Activated T-helper 1 cell treated with anti-CD3 and anti-CD28 coated beads, Interleukin-12 subunit alpha, Interleukin-12 subunit beta, Interleukin-2, Interleukin-4 antibody, amounts not matched to agents 30 ng/mL and 10 ng/mL and 1 ng/mL, durations not matched to agents 14 hours and 24 hours and 36 hours (primary cell): ENCODE measurements around the gene RABL2B. TPM values are rescaled to one million over a fixed set of nuclear protein-coding genes. Genes with fewer than 3 reads are reported as not detected.
"Not testable (repeated sequence)": the region's sequence is repeated elsewhere in the genome, so short reads cannot be mapped to it uniquely, and the experiment has no call there.

ENCODE experiments used
- DNase-seq: peaks from one replicate; pipeline ENCODE4 v3.0.0; 2021; ENCODE audit warnings: low spot score
- H3K27ac Mint-ChIP-seq: one replicate; pipeline ENCODE4 v1.8.0; 2021; ENCODE audit warnings: mild to moderate bottlenecking, mixed read lengths
- H3K27me3 Mint-ChIP-seq: one replicate; pipeline ENCODE4 v1.8.0; 2022; ENCODE audit warnings: mild to moderate bottlenecking, moderate library complexity, mixed read lengths; ENCODE audit not compliant: insufficient read depth
- H3K36me3 Mint-ChIP-seq: one replicate; pipeline ENCODE4 v1.8.0; 2021; ENCODE audit warnings: low read depth, mixed read lengths
- H3K4me1 Mint-ChIP-seq: one replicate; pipeline ENCODE4 v1.8.0; 2021; ENCODE audit warnings: low read depth, mixed read lengths
- H3K4me3 Mint-ChIP-seq: one replicate; pipeline ENCODE4 v1.8.0; 2021; ENCODE audit warnings: mild to moderate bottlenecking, moderate library complexity, mixed read lengths
- H3K9me3 Mint-ChIP-seq: one replicate; pipeline ENCODE4 v1.8.0; 2021; ENCODE audit warnings: mixed read lengths
- intact Hi-C: fragments of 100-400 bp; cut with micrococcal nuclease; formaldehyde crosslinking; loops from one replicate; pipeline ENCODE4 v1.15.1; 2024
- total RNA-seq: library from RNA; stranded (reverse); gene quantifications from 2 replicates; pipeline ENCODE4 v1.2.3, GENCODE V29; 2022

The RABL2B gene
- 30.7 and 41.3 TPM in 2 replicates for total RNA-seq

GRCh38 chr22:50783033-50783879 is at the start of gene RABL2B:
Gene RABL2B, minus strand, starts transcription at chr22:50783636. Its CDS starts 1,342 bp downstream, at chr22:50782294.
- H3K27ac Mint-ChIP-seq, H3K36me3 Mint-ChIP-seq, H3K9me3 Mint-ChIP-seq, H3K27me3 Mint-ChIP-seq, intact Hi-C loops, H3K4me1 Mint-ChIP-seq: not testable (repeated sequence)
- peak within 1 kb of the TSS; percentile 87 for H3K4me3 Mint-ChIP-seq
- DNase-seq = peak; percentile 88

DNA sequence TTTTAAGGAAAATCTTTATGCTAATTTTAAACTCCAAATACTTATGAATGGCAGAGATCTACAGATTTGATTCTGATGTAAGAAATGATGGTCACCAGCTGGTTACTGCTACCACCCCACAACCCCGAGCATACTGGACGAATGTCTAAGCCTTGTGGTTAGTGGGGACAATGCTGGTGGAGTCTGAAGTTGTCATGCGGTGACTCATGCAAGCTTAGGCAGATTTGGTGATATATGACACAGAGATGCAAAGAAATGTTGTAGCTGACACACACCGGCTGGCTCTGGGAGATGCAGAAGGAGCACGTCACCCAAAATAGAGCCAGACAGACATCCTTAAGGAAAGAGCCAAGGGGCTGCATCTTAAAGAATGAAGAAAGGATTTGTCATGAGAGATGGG is 3.5 kb upstream of the RABL2B start:
- H3K4me3 Mint-ChIP-seq, H3K9me3 Mint-ChIP-seq, DNase-seq, H3K36me3 Mint-ChIP-seq, H3K27ac Mint-ChIP-seq, H3K4me1 Mint-ChIP-seq, intact Hi-C loops, H3K27me3 Mint-ChIP-seq: not testable (repeated sequence)

DNA sequence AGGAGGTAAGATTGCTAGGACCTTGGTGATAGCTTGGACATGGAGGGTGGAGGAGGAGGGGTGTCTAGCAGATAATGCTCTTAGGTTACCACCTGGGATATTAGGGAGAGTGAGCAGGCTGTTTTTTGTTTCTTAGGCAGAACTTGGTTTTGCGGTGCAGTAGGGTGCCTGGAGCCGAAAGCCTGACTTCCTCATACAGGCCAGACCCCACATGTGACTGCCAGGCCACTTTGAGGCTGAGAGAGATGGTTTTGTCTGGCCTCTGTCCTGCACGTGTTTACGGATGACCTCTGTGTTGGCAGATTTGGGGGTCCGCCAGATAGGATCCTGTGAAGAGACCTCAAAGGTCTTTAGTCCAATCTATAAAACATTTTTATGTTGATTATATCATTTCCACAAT is 1.9 kb upstream of the RABL2B start:
- H3K4me1 Mint-ChIP-seq, H3K9me3 Mint-ChIP-seq, intact Hi-C loops, H3K27ac Mint-ChIP-seq, H3K36me3 Mint-ChIP-seq, DNase-seq, H3K27me3 Mint-ChIP-seq: not testable (repeated sequence)
- peak overlapping the region; percentile 39 for H3K4me3 Mint-ChIP-seq

- DNase-seq, H3K27ac Mint-ChIP-seq, H3K4me1 Mint-ChIP-seq, intact Hi-C loops, H3K27me3 Mint-ChIP-seq, H3K9me3 Mint-ChIP-seq, H3K36me3 Mint-ChIP-seq: not testable (repeated sequence)
- peak overlapping the region; percentile 87 for H3K4me3 Mint-ChIP-seq
These were observed 442 bp upstream of the RABL2B start for GRCh38 chr22:50783880-50784276.

DNA sequence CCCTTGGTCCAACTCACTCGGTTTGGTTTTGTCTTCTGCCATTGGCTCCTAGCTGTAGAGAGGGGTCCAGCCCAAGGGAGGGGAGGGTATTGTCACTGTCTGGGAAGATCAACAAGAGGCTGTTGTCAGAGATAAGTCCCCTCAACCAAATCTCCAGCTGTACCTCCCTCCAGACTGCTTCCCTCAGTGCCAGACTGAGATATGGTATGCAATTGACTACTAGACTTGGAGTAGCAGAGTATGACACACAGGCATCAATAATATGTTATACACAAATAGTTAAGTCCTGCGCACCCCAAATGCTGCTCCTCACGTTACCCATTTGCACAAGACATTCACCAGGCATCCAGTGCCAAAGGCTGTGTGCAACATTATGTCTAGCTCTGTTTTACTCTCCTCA is 1.2 kb downstream of the RABL2B start:
- H3K4me1 Mint-ChIP-seq, H3K9me3 Mint-ChIP-seq, DNase-seq, H3K27me3 Mint-ChIP-seq, intact Hi-C loops, H3K27ac Mint-ChIP-seq, H3K36me3 Mint-ChIP-seq: not testable (repeated sequence)
- peak overlapping the region; percentile 58 for H3K4me3 Mint-ChIP-seq

- DNase-seq, H3K27me3 Mint-ChIP-seq, intact Hi-C loops, H3K9me3 Mint-ChIP-seq, H3K36me3 Mint-ChIP-seq, H3K4me3 Mint-ChIP-seq, H3K27ac Mint-ChIP-seq, H3K4me1 Mint-ChIP-seq: not testable (repeated sequence)
These were observed 3.2 kb downstream of the RABL2B start for GRCh38 chr22:50780244-50780643.

GRCh38 chr22:50777631-50778030 is 5.8 kb downstream of the RABL2B start:
- H3K27ac Mint-ChIP-seq, H3K9me3 Mint-ChIP-seq, intact Hi-C loops, H3K4me1 Mint-ChIP-seq, H3K36me3 Mint-ChIP-seq, H3K27me3 Mint-ChIP-seq, H3K4me3 Mint-ChIP-seq, DNase-seq: not testable (repeated sequence)

- H3K36me3 Mint-ChIP-seq, intact Hi-C loops, H3K4me1 Mint-ChIP-seq, DNase-seq, H3K27me3 Mint-ChIP-seq, H3K27ac Mint-ChIP-seq, H3K4me3 Mint-ChIP-seq, H3K9me3 Mint-ChIP-seq: not testable (repeated sequence)
These were observed 8.3 kb downstream of the RABL2B start for GRCh38 chr22:50775132-50775531.

DNA sequence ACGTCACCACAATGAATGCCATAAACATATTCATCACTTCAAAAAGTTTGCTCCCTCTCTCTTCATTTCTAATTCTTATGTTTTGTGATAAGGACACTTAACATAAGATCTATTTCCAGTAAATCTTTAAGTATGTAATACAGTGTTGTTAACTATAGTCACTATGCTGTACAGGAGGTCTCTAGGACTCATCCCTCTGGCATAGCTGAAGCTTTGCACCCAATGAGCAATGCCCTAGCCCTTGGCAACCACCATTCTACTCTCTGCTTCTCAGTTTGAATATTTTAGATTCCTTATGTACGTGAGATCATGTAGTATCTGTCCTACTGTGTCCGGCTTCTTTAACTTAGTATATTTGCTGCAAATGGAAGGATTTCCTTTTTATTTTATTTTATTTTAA is 19.1 kb downstream of the RABL2B start:
- H3K4me3 Mint-ChIP-seq, H3K27me3 Mint-ChIP-seq, intact Hi-C loops, DNase-seq, H3K27ac Mint-ChIP-seq, H3K36me3 Mint-ChIP-seq, H3K4me1 Mint-ChIP-seq, H3K9me3 Mint-ChIP-seq: not testable (repeated sequence)

DNA sequence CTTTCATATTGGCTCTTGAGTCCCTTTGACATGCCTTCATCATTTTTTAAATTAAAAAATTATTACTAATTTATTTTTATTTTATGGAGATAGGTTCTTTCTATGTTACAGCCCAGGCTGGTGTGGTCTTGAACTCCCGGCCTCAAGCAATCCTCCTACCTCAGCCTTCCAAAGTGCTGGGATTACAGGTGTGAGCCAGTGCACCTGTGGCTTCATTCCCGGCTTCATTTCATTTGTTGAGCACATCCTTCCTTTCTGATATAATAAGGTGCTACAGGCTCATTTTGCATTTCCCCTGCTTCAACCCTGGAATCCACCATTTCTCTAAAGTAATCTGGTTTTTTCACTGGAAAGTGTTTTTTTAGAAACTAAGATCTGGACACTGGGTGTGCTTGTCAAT is 21.6 kb downstream of the RABL2B start:
- H3K4me3 Mint-ChIP-seq, DNase-seq, H3K27ac Mint-ChIP-seq, H3K9me3 Mint-ChIP-seq, intact Hi-C loops, H3K27me3 Mint-ChIP-seq, H3K4me1 Mint-ChIP-seq, H3K36me3 Mint-ChIP-seq: not testable (repeated sequence)

- intact Hi-C loops, H3K36me3 Mint-ChIP-seq, H3K4me3 Mint-ChIP-seq, H3K9me3 Mint-ChIP-seq, H3K27me3 Mint-ChIP-seq, DNase-seq, H3K27ac Mint-ChIP-seq: not testable (repeated sequence)
- H3K4me1 Mint-ChIP-seq = peaks cover 15% of the 10 kb centered on the region
These were observed 23.7 kb downstream of the RABL2B start for GRCh38 chr22:50759597-50760341.

DNA sequence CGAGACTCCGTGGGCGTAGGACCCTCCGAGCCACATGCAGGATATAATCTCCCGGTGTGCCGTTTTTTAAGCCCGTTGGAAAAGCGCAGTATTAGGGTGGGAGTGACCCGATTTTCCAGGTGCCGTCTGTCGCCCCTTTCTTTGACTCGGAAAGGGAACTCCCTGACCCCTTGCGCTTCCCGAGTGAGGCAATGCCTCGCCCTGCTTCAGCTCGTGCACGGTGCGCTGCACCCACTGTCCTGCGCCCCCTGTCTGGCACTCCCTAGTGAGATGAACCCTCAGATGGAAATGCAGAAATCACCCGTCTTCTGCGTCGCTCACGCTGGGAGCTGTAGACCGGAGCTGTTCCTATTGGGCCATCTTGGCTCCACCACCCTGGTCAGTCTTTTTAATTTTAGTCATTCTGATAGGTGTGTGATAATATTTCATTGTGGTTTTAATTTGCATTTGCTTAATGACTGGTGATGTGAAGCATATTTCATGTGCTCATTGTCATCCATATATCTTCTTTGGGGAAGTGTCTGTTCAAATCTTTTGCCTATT is 26.4 kb downstream of the RABL2B start:
- intact Hi-C loops = not testable (repeated sequence)
- H3K4me3 Mint-ChIP-seq = peak overlapping the region; percentile 93

GRCh38 chr22:50756406-50756805 is 27.0 kb downstream of the RABL2B start:
- H3K9me3 Mint-ChIP-seq, DNase-seq, intact Hi-C loops, H3K36me3 Mint-ChIP-seq, H3K27ac Mint-ChIP-seq: not testable (repeated sequence)
- Mint-ChIP-seq H3K27me3 (peaks cover 16% of the 10 kb centered on the region), H3K4me3 (peak overlapping the region; percentile 93), H3K4me1 (peaks cover 18% of the 10 kb centered on the region)

More for the DNA sequence above, 26.4 kb downstream of the RABL2B start:
- Mint-ChIP-seq H3K4me1 (peaks cover 18% of the 10 kb centered on the region), H3K27me3 (peaks cover 14% of the 10 kb centered on the region), H3K27ac (peak overlapping the region; percentile 85)
- not testable (repeated sequence) for H3K9me3 Mint-ChIP-seq, H3K36me3 Mint-ChIP-seq
- peak; percentile 47 for DNase-seq
